Bronchial epithelial cell (primary cell): ENCODE data around the gene AUNIP. TPM values are rescaled to one million over a fixed set of nuclear protein-coding genes. Genes with fewer than 3 reads are reported as not detected.
A peak's percentile ranks its signal among the peaks of the same experiment; 100 is the strongest.

ENCODE experiments used
- DNase-seq: peaks from one replicate; pipeline ENCODE4 v3.0.0-alpha.2; 2010; ENCODE audit warnings: low read depth
- FAIRE-seq: peaks from 2 replicates; lab custom pipeline; 2011; peaks lifted over from hg19 to GRCh38; lab: Jason Lieb, UNC
- H3K27me3 ChIP-seq: 2 replicates; pipeline ENCODE4 v1.5.1; 2011; ENCODE audit warnings: low read length; ENCODE audit not compliant: control insufficient read depth, insufficient read depth
- H3K36me3 ChIP-seq: 2 replicates; pipeline ENCODE4 v1.5.1; 2011; ENCODE audit warnings: low read length; ENCODE audit not compliant: control insufficient read depth, insufficient read depth
- H3K4me3 ChIP-seq: 2 replicates; pipeline ENCODE4 v1.5.1; 2011; ENCODE audit warnings: mild to moderate bottlenecking, low read depth, low read length, control low read depth
- CTCF ChIP-seq: IDR thresholded peaks from 2 replicates; pipeline ENCODE4 v1.5.1; 2011; ENCODE audit warnings: mild to moderate bottlenecking, moderate library complexity, low read length, control low read depth, inconsistent platforms; ENCODE audit not compliant: insufficient read depth, severe bottlenecking
- total RNA-seq: library from RNA; depleted of rRNA; stranded (reverse); fragments of >200 nt; gene quantifications from 2 replicates; pipeline ENCODE4 v1.2.1, GENCODE V29; 2014

Gene AUNIP
- total RNA-seq, 1 donor from 2014 or later = 2.4 TPM

- TF ChIP-seq CTCF = no peak
- no peak overlapping the region for H3K4me3 ChIP-seq
- no peaks in the 10 kb centered on the region for H3K27me3 ChIP-seq
- FAIRE-seq (no peak), DNase-seq (no peak)
- H3K36me3 ChIP-seq = peaks cover 3% of the 10 kb centered on the region
Observed at GRCh38 chr1:25861316-25862286, 2.3 kb upstream of the AUNIP start.

- no peak for TF ChIP-seq CTCF
- DNase-seq (peak; percentile 29), FAIRE-seq (no peak)
- Histone ChIP-seq H3K4me3 (peak overlapping the region; percentile 69), H3K27me3 (no peaks in the 10 kb centered on the region), H3K36me3 (no peaks in the 10 kb centered on the region)
Observed at GRCh38 chr1:25858494-25858893, 763 bp downstream of the AUNIP start.

GRCh38 chr1:25856856-25857255 is 2.4 kb downstream of the AUNIP start:
- FAIRE-seq = no peak
- no peak for TF ChIP-seq CTCF
- Histone ChIP-seq H3K36me3 (no peaks in the 10 kb centered on the region), H3K4me3 (no peak overlapping the region), H3K27me3 (no peaks in the 10 kb centered on the region)
- DNase-seq = no peak

- FAIRE-seq (no peak), DNase-seq (no peak)
- Histone ChIP-seq H3K36me3 (no peaks in the 10 kb centered on the region), H3K4me3 (no peak overlapping the region), H3K27me3 (no peaks in the 10 kb centered on the region)
- no peak for TF ChIP-seq CTCF
Observed at GRCh38 chr1:25854554-25854953, 4.7 kb downstream of the AUNIP start.

GRCh38 chr1:25848531-25848930 is 10.7 kb downstream of the AUNIP start:
- FAIRE-seq = no peak
- DNase-seq = no peak
- no peak overlapping the region for H3K4me3 ChIP-seq
- TF ChIP-seq CTCF = no peak
- no peaks in the 10 kb centered on the region for H3K27me3 ChIP-seq
- H3K36me3 ChIP-seq = no peaks in the 10 kb centered on the region
